GM21381 (cell line): ENCODE measurements around the gene NBEA.
"Not testable (repeated sequence)": the region's sequence is repeated elsewhere in the genome, so short reads cannot be mapped to it uniquely, and the experiment has no call there.

Experiments used
- ATAC-seq: cut with Tn5 transposase; IDR thresholded peaks from one replicate; pipeline ENCODE4 v1.9.1; 2021; ENCODE audit warnings: mild to moderate bottlenecking, moderate library complexity; ENCODE audit not compliant: unreplicated experiment

The NBEA gene

GRCh38 chr13:35365883-35366282 lies 423.8 kb downstream of the NBEA start:
- ATAC-seq = no peak

GRCh38 chr13:35367586-35367985 lies 425.5 kb downstream of the NBEA start:
- no peak for ATAC-seq

- ATAC-seq = no peak
Observed at GRCh38 chr13:35378939-35379338, 436.9 kb downstream of the NBEA start.

GRCh38 chr13:35379663-35380062 lies 437.6 kb downstream of the NBEA start:
- no peak for ATAC-seq

GRCh38 chr13:35387682-35388250 lies 445.7 kb downstream of the NBEA start:
- ATAC-seq = no peak

DNA sequence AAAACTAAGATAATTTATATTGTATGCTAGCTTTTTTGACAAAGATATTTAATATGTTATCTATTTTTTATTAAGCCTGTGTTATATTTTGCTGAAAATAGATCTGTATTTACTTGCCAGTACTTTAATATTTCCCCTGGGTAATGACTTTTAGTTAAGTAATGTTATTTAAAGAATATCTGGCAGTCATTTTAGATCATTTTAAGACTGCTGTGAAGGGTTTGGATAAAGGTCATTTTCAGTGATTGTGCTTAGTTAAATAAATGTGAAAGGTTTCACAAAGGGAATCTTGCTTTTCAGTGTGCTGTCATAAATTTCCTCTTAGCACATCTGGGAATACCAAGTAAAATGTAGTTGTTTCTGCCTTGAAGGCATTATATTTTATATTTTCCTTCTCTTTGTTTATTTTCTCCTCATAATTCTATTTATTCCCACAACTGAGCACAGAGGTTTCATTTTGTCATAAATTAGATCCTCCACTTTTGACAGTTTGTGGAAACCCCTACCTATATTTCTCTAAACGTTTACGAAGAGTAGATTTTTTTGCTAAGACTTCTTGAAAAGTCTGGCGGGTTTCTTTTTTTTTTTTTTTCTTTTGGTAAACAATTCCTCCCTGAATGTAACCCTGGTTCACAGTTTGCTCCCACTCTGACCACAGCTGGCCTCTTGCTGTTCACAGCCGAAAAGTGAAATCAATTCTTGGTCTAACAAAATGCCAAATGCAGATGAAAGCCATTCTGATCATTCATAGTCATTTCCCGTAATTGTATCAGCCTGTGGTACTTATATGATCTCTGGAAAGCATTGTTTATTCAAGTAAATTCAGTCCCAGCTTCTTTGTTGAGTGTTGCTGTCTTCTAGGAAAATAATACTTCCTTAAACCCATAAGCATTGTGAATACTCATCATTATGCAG lies 446.6 kb downstream of the NBEA start:
- ATAC-seq = no peak

- no peak for ATAC-seq
Observed at GRCh38 chr13:35389535-35389934, 447.5 kb downstream of the NBEA start.

- ATAC-seq = no peak
Observed at GRCh38 chr13:35392768-35393167, 450.7 kb downstream of the NBEA start.

- ATAC-seq = no peak
Observed at GRCh38 chr13:35393886-35394285, 451.8 kb downstream of the NBEA start.

GRCh38 chr13:35408285-35408684 lies 466.2 kb downstream of the NBEA start:
- not testable (repeated sequence) for ATAC-seq

- no peak for ATAC-seq
Observed at GRCh38 chr13:35411059-35411744, 469.1 kb downstream of the NBEA start.

- no peak for ATAC-seq
Observed at GRCh38 chr13:35448465-35448864, 506.4 kb downstream of the NBEA start.

DNA sequence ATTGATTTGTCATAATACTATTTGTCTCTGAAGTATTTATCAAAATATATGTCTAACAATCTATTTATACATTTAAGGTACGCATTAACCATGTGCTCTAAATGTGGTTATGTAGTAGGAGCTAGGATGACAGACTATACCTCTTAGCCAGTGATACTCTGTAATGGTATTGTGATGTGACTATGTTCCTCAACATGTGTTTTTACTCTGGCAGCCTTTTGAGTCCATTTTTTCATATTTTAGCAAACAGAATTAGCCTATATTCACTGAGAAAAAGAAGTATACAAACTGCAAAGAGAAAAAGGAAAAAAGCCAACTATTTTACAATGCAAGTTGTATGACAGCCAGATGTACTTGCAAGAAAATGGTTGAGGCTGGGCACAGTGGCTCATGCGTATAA lies 507.8 kb downstream of the NBEA start:
- ATAC-seq = no peak

DNA sequence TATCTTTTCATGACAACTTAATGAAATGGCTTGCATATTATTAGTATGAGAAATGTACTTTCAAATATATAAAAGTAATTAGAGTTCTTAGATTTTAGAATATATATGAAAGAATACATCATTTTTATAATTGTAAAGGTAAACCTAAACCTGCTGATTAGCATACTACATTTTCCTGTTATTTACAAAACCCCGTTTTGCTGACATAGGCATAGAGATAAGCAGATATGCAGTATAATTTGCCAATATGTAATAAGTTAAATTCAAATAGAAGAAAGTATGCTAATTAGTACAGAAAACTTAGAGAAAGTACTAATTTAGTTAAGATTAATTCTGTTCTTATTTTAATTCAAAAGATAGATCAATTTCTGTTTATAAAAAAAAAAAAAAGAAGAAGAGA lies 513.0 kb downstream of the NBEA start:
- no peak for ATAC-seq

DNA sequence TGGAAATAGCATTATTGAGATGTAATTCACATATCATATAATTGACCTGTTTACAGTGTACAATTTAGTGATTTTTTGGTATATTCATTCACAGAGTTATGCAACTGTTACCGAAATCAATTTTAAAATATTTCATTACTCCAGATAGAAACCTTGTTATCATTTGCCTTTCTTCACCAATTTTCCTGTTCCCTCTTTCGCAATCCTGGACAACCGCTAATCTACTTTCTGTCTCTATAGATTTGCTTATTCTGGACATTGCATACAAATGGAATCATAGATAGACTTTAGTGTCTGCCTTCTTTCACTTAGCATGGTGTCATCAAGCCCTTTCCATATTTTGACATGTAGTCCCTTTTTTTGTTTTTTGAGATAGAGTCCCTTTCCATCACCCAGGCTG lies 515.2 kb downstream of the NBEA start:
- ATAC-seq = no peak

GRCh38 chr13:35460061-35460460 lies 518.0 kb downstream of the NBEA start:
- no peak for ATAC-seq

DNA sequence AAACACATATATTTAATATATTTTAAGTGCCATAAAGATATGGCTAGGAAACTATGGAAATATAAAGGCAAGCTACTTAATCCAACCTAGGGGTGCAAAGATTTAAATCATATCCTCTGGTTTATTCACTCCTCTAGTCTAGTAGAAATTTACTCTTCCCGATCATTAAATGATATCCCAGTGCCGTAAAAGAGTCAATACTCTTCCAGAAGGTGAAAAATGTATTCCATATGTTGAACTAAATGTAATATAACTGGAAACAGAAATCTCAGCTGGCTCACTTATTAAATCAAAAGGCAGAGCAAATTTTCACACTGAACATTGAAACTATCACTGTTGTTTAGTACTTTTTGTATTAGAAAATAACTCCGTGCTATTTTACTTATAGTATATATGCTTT lies 523.3 kb downstream of the NBEA start:
- no peak for ATAC-seq

DNA sequence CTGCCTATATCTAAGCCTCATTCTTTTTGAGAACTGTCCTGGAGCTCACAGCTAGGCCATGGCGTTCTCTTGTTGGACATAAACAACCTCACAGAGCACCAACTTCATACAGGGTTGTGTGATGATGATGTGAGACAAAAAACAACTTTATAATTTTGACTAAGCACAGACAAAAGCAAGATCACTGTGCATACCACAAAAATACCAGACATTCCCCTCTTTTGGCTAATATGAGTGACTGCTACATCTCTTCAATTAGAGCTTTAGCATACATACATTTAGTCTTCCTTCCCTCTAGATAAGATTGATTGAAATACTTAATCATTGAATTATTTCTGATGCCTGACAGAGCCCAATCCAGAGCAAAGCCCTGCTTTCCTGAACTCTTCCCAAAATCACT lies 526.1 kb downstream of the NBEA start:
- ATAC-seq = no peak

GRCh38 chr13:35469806-35470525 lies 527.9 kb downstream of the NBEA start:
- no peak for ATAC-seq

- no peak for ATAC-seq
Observed at GRCh38 chr13:35470671-35471661, 528.9 kb downstream of the NBEA start.
